Fibroblast of gingiva (primary cell): ENCODE results near the gene ELK3.

Experiments used
- DNase-seq: peaks from one replicate; pipeline ENCODE4 v3.0.0-alpha.2; 2011; ENCODE audit warnings: low read depth

The ELK3 gene

DNA sequence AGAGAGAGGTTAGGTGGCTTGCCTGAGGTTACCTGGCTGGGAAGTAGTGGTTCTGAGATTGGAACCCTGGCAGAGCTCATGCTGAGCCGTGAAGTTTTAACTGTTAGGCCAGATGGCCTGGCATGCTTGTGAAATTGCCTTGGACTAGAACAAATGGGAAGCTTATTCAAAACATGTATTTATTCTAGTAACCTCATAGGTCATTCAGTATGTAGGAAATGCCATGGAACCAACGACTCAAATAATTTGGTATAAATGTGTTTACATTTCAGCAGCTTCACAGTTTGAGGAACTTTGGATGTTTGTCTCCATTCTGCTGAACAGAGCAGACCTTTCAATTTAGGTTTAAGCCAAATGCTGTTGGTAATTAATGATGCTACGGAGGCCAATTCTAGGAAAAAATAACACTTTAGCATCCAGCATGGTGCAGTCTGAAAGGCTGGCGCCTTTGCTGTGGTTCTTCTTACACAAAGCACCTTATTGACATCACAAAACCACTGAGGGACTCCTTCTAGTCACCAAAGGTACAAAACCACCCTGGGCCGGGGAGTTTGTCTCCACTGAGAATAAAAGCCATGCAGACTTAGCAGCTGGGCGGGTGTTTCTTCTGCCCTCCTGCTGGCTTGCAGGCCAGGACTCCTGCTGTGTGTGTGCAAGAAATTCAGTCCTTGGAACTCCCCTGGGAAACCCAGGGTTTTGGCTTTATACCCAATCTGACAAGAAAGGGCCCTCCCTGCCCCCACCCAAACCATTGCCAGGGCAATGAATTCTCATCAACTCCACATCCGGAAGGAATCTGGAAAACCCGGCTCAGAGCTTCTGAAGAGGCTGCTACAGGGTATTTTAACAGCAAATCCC is 64.2 kb downstream of the ELK3 start:
- peak; percentile 82 for DNase-seq

- DNase-seq: no peak
Observed at GRCh38 chr12:96260231-96260630, 66.1 kb downstream of the ELK3 start.

DNA sequence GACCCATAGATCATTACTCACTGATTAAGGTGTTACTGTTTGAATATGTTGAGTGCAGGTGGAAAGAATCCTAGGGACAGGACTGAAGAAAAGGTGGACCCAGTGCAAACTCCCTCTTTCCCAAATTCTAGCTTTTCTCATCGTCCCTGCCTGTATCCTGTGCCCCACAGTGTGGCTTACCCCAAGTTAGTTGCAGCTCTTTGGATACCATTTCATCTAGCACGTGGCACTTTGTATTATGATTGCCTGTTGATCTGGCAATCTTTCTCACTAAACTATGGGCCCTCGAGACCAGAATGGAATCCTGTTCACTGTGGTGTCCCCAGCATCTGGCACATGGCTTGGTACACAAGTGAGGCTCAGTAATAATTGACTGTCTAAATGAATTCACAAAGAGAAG is 66.5 kb downstream of the ELK3 start:
- DNase-seq: no peak

GRCh38 chr12:96261557-96261956 is 67.4 kb downstream of the ELK3 start:
- DNase-seq: no peak

DNA sequence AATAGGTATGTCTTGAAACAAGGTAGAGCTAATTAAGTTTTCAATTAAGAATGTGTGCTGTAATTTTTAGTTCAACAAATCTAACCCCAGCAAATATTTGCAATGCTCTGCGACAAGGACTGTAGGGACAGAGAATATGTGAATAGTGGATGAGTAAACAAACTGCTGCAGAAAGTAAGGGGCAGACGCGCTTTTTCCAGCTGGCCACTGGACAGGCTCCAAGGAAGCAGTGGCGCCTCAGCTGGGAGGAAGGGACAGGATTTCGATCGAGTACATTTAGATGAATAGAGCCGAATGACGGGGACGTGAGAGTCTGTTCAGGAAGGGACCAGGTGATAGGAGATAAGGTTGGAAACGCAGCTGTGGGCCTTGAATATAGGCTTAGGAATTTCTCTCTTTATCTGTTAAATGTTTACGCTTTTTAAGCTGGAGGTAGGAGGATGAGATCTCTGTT is 69.3 kb downstream of the ELK3 start:
- no peak for DNase-seq

- no peak for DNase-seq
Observed at GRCh38 chr12:96265400-96265799, 71.2 kb downstream of the ELK3 start.

- DNase-seq: no peak
Observed at GRCh38 chr12:96265836-96266235, 71.7 kb downstream of the ELK3 start.

DNA sequence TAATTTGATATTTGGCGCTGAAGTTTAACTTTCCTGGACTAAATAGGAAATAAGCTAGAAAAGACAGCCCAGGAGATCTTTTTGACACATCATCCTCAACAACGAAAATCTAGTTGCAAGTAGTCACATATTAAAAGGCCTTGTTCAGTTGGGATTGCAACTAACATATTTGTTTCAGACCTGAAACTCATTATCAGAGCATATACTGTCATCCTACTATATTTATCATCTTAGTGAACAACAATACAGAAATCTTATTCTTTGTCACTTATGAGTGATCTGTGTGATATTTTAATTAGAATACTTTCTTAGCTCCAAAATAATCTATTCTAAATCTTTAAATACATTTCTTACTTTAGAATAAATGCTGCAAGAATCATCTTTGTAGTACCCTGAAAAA is 72.1 kb downstream of the ELK3 start:
- DNase-seq: no peak

DNA sequence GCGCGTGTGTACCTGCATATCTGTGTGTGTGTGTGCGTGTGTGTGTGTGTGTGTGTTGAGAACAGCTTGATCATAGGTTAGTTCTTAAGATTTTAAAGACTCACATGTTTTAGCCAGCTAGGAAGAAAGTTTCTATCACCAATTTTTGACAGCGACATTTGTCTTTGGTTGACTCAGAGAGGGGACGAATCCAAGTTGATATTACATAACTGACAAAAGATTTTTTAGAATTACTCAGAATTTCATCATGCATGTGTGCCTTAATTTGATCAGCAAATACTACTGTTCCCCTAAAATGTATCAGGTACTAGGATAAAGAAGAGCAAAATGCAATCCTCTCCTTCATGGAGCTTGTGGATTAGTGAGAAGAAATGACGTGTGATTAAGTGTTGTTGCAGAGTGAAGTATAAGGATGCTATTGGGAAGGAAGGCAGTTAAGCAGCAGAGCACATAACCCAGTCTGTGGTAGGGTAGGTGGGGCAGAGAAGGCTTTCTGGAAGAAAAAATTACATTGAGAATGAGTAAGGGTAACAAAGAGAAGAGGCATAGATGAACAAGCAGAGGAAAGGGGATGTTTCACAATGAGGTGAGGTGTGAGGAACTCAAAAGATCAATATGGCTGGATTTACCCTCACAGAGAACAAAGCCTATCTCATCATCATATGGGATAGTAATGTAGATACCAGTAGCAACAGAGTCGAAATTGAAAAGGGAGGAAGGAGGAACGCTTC is 77.5 kb downstream of the ELK3 start:
- no peak for DNase-seq

GRCh38 chr12:96274331-96274730 is 80.2 kb downstream of the ELK3 start:
- DNase-seq: peak; percentile 38

DNA sequence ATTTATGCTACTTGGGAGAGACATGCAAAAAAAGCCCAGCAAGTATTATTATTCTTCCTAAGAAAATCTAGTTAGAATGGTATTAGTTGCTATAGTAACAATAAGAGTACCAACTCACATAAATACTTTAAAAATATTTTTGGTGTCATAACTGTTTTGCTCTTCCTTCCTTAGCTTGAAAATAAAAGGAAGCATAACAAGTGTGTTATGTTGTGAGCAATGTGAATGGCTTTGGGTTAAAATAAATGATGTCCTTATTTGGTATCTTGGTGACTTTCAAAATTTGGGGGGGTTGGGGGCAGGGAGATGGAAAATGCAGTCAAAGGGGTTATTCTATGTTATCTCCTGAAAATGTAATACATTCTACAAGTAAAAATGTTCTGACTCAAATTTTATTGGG is 91.0 kb downstream of the ELK3 start:
- no peak for DNase-seq

DNA sequence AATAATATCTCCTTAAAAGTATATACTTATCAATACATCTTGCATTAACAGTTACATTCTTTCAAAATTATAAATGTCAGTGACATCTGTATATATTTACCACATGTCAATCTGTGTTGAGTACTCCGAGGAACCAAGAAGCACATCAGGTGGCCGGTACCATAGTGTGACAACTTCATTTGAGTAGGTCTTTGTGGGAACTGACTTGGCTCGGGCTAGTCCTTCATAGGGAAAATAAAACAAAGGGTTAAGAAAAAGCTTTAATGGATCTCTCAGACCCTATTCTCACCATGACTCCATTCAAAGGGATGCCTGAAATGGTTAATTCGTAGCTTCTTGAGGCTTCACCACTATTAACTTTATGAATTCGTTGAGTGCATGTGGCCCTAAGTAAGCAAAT is 94.9 kb downstream of the ELK3 start:
- no peak for DNase-seq

DNA sequence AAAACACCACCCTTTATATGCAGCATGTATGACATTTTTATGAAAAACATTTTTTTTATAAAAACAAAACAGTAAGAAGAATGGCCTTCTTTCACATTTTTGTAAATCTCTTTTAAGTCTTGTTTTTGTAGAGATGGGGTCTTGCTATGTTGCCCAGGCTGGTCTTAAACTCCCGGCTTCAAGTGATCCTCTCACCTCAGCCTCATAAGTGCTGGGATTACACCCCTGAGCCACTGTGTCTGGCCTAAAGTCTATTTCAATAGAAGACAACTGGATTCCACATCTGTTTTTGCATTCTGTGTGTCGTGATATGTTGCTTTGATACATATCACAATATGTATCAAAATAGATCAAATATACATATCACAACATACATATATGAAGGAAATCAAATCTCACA is 98.9 kb downstream of the ELK3 start:
- no peak for DNase-seq

- DNase-seq: peak; percentile 21
Observed at GRCh38 chr12:96294831-96295230, 100.7 kb downstream of the ELK3 start.

DNA sequence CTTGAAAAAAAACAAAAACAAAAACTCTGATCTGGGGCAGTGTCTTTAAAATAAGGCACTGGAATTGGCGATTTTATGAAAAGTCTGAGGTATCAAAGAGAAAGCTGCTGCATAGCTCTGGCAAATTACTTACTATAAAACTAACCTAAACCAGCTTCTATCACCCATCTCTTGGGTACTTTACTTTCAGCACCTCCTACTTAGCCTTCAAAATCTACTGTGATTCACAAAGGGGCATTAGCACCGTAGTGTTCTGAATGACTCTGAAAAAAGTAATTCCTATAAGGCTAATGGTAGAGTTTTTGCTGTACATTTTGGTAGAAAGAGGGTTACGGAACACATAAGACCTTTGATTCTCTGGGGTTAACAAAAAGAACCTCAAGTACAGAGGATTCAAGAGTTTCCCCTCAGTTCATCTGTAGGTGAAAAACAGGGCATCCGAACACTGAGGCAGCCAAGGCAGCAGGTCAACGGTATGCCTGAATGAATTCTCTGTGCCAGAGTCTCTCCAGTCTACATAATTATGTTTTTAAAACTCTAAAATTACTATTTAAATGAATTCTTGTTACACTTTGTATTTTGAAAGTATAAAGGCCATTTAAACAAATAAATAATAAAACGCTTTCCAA is 101.5 kb downstream of the ELK3 start:
- no peak for DNase-seq

DNA sequence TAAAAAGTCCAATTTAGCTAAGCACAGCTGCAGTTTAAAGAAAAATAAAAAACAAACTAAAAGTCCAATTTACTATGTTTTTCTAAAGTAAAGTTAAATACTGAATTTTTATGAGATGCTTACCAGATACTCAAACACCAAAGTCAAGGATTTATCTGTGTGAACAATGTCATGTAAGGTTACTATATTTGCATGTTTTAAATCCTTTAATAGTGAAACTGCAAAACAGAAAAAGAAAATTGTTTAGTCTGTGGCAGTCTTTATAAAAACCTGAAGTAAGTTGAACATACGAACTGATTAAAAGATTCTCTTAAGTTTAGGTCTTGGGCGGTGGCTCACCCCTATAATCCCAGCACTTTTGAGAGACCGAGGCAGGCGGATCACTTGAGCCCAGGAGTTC is 103.3 kb downstream of the ELK3 start:
- DNase-seq: no peak

GRCh38 chr12:96300064-96300463 is 105.9 kb downstream of the ELK3 start:
- no peak for DNase-seq

GRCh38 chr12:96301732-96302131 is 107.6 kb downstream of the ELK3 start:
- no peak for DNase-seq

DNA sequence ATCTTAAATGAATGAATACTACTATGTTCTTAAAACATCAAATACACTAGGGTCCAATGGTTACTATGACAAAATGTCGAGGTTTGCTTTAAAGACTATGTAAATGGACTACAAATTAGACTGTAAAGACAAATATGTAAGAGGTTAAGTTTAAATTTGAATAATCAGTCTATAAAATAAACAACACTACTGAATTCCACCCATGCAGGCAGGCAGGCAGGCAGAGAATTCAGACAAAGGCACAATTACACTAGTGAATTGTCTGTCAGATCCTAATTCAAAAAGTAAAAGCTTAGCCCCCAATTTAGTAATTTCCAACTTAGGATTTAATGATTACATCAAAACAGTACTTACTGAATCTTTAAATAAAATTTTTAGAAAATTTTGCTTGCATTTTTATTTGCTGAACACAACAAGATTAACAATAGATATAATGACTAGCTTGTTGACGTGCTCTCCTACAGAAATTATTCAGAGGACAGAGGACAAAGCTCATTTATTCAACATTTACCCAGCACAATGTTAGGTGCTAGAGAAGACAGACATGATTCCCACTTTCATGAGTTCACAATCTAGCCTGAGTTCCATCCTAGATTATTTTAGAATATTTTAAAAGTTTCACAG is 108.6 kb downstream of the ELK3 start:
- no peak for DNase-seq

GRCh38 chr12:96303653-96304052 is 109.5 kb downstream of the ELK3 start:
- peak; percentile 15 for DNase-seq

DNA sequence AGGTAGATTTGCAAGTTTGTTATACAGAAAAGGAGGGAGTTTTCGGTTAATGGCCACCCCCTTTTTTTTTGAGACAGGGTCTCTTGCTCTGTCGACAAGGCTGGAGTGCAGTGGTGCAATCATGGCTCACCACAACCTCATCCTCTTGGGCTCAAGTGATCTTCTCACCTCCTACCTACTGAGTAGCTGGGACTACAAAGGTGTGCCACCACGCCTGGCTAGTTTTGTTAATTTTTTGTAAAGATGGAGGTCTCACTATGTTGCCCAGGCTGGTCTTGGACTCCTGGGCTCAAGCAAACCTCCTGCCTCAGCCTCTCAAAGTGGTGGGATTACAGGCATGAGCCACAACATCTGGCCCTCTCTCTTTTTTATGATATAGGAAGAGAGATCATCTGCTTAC is 111.5 kb downstream of the ELK3 start:
- no peak for DNase-seq

DNA sequence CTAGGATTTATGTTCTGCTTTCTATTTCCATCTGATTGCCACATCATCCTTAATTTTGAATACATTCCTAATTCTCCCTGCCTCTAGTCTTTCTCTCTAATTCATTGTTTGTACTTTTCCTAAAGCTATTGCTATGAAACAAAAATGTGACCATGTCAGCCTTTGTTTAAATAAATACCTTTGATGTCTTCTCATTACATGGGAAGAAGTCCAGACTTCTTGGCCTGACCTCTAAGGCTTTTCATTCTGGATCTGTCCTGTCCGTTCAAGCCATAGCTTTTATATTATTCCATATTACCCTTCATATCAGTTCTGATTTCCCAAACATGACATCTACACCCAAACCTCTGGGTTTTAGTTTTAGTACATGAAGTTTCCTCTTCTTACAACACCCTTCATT is 114.7 kb downstream of the ELK3 start:
- peak; percentile 75 for DNase-seq

GRCh38 chr12:96310067-96310466 is 115.9 kb downstream of the ELK3 start:
- no peak for DNase-seq
